ENCODE data around the gene AK4. TPM values are rescaled to one million over a fixed set of nuclear protein-coding genes. Genes with fewer than 3 reads are reported as not detected.

Gene AK4
- 16.9 TPM for total RNA-seq

DNA sequence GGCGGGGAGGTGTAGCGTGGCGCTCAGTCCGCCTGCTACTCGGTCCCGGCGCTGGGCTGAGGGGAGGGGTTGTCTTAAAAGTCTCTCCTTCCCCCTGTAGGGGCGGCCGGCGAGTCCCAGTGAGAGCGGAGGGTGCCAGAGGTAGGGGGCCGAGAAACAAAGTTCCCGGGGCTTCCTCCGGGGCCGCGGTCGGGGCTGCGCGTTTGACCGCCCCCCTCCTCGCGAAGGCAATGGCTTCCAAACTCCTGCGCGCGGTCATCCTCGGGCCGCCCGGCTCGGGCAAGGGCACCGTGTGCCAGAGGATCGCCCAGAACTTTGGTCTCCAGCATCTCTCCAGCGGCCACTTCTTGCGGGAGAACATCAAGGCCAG lies at the start of gene AK4:
Gene AK4, plus strand, starts transcription at position 26 of the 370 bp plus-strand sequence. Its CDS starts 205 bp downstream, at position 231.

Other genes with a start within 250 kb of the AK4 start
- 108 TPM for gene JAK1, start 181.7 kb upstream of the AK4 start, total RNA-seq
- 46.5 TPM for gene DNAJC6, start 161.3 kb downstream of the AK4 start, total RNA-seq

All from camera-type eye (tissue), 1 donor.